ENCODE results near the gene MATK. TPM values are rescaled to one million over a fixed set of nuclear protein-coding genes. Genes with fewer than 3 reads are reported as not detected.

Gene MATK, protein sequence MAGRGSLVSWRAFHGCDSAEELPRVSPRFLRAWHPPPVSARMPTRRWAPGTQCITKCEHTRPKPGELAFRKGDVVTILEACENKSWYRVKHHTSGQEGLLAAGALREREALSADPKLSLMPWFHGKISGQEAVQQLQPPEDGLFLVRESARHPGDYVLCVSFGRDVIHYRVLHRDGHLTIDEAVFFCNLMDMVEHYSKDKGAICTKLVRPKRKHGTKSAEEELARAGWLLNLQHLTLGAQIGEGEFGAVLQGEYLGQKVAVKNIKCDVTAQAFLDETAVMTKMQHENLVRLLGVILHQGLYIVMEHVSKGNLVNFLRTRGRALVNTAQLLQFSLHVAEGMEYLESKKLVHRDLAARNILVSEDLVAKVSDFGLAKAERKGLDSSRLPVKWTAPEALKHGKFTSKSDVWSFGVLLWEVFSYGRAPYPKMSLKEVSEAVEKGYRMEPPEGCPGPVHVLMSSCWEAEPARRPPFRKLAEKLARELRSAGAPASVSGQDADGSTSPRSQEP
- total RNA-seq = 0.16 TPM in 1 of 2 replicates, not detected in the other

GRCh38 chr19:3785938-3786824 lies at the start of gene MATK:
Gene MATK, minus strand, starts transcription at chr19:3786381. Its CDS starts 1,246 bp downstream, at chr19:3785135.

DNA sequence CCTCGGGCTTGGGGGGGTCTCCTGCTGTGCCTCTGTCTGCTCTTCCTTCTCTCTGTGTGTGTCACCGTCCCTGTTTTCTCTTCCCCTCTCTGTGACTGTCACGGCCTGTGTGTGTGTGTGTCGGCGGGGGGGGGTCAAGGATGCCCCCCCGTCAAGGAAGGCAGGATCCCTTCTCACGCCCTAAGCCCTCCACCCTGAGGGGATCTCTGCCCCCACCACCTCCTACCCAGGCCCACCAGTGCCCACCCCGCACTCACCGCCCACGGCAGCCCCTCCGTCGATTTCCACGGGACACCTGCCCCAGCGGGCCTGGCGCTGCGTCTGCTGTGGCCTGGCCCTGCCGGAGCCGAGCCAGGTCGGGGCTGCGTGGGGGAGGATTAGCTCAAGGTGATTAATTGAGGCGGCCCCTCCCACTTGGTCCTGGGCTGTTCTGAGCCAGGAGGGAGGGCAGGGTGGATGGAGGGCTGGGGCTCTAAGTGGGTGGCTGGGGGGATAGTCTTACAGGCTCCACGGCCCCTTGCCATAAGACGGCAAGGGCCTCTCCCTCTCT lies 14.2 kb downstream of the MATK start, which contains the start of gene RAX2:
Gene RAX2, minus strand, starts transcription at position 323 of the 550 bp plus-strand sequence. CDS start 486 bp downstream, outside the sequence.

GRCh38 chr19:3762501-3763459 lies 23.4 kb downstream of the MATK start, which contains the start of gene MRPL54:
Gene MRPL54, plus strand, starts transcription at chr19:3762682. Its CDS starts 19 bp downstream, at chr19:3762701.

DNA sequence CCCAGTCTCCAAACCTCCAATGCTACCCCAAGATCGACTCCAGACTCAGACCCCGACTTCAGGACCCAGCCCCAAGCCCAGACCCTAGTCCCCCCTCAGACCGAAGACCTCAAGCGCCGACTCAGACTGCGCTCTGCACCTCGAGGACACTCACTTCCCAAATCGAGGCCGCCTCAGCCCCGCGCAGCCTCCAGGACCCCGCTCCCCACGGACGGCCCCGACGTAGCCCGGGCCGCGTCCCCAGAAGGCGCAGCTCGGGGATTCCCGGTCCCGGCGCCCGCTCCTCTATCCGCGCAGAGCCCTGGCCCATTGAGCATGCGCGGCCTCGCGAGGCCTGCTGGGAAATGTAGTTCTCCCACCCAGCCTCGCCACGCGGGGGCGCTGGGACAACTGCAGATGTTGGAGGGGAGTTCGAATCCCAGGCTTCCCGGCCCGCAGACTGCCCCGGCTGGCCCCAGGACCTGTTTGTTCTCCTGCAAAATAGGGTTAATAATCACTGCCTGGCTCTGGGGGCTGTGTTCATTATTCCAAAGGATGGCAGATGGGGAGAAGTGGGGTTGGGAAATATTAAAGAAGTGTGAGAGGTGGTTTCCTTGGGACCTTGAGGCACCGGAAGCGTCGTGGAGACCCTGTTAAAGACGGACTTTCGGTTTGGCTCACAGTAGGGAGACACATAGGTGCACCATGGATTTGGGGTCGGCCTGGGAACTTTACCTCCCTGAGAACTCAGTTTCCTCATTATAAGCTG lies 24.6 kb downstream of the MATK start, which contains the start of gene APBA3:
Gene APBA3, minus strand, starts transcription at position 311 of the 748 bp plus-strand sequence. CDS start 1,428 bp downstream, outside the sequence.

Other genes with a start within 250 kb of the MATK start
- not detected in 2 replicates for gene TEKTIP1, start 247.2 kb downstream of the MATK start, total RNA-seq
- 57.7 and 87.0 TPM in 2 replicates for gene MFSD12, start 228.8 kb downstream of the MATK start, total RNA-seq
- 67.4 and 88.1 TPM in 2 replicates for gene HMG20B, start 213.4 kb downstream of the MATK start, total RNA-seq
- gene GIPC3, start 200.9 kb downstream of the MATK start, total RNA-seq = 0.09 TPM in 1 of 2 replicates, not detected in the other
- 1.1 and 1.5 TPM in 2 replicates for gene TBXA2R, start 179.5 kb downstream of the MATK start, total RNA-seq
- 23.8 and 30.3 TPM in 2 replicates for gene CACTIN, start 159.6 kb downstream of the MATK start, total RNA-seq
- gene PIP5K1C, start 85.9 kb downstream of the MATK start, total RNA-seq = 20.3 and 33.6 TPM in 2 replicates
- under 0.01 TPM in 1 of 2 replicates, not detected in the other for gene TJP3, start 78.0 kb downstream of the MATK start, total RNA-seq
- gene APBA3, start 24.7 kb downstream of the MATK start, total RNA-seq = 12.1 and 12.5 TPM in 2 replicates
- gene MRPL54, start 23.7 kb downstream of the MATK start, total RNA-seq = 16.6 and 54.7 TPM in 2 replicates
- not detected in 2 replicates for gene RAX2, start 14.2 kb downstream of the MATK start, total RNA-seq
- not detected in 2 replicates for gene ZFR2, start 82.7 kb upstream of the MATK start, total RNA-seq
- not detected in 2 replicates for gene ATCAY, start 94.3 kb upstream of the MATK start, total RNA-seq
- not detected in 2 replicates for gene NMRK2, start 146.7 kb upstream of the MATK start, total RNA-seq
- gene DAPK3, start 184.7 kb upstream of the MATK start, total RNA-seq = 105 and 154 TPM in 2 replicates
- 2,991 and 4,523 TPM in 2 replicates for gene EEF2, start 199.1 kb upstream of the MATK start, total RNA-seq
- 9.8 and 13.6 TPM in 2 replicates for gene PIAS4, start 221.4 kb upstream of the MATK start, total RNA-seq